GM19023 (cell line): Measurements from ENCODE around the gene SCP2D1.

Experiments used
- ATAC-seq: cut with Tn5 transposase; IDR thresholded peaks from one replicate; pipeline ENCODE4 v1.9.1; 2021; ENCODE audit warnings: mild to moderate bottlenecking, moderate library complexity; ENCODE audit not compliant: unreplicated experiment

The SCP2D1 gene

DNA sequence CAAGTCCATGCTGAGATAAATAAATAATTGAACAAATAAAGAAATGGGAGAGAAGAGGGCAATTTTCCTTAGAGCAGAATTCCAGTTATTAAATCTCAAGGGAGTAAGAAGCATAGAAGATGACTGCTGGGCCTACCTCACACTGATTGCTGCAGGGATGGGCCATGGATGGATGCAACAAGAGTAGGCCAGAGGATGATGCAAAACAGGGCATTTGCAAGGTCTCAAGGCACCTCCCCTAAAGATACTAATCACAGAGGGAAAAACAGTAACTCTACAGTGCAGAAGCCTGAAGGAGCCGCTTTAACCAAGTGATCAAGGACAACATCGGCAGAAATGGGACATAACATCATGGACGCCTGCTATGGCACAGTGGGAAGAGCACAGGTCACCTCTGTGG, 1.7 kb upstream of the SCP2D1 start:
- no peak for ATAC-seq

DNA sequence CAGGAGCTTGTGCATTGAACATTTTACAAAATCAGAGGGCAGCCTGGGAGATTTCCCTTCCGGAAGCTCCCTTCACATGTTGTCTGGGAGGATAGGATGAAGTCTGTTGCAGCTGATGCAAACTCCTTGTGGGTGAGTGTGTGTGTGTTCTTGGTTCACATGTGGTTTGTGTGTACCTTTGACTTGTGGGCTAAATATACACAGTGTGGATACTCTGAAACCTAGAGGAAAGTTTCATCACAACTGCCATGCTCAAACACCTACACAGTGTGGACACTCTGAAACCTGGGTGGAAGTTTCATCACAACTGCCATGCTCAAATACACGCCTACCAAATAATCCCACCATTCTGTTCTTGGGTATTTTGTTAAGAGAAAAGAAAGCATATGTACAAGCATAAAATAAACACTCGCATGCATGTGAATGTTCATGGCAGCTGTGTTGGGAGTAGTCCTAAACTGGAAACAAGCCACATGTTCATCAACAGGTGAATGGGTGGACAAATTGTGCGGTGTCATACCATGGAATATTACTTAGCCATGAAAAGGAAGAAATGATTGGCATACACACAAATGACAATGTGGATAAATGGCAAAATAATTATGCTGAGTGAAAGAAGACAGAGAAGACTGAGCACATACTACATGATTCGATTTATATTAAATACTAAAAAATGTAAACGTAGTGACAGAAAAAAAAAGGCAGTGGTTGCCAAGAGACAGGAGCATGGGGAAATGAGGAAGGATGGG, 1.8 kb downstream of the SCP2D1 start:
- ATAC-seq: no peak

DNA sequence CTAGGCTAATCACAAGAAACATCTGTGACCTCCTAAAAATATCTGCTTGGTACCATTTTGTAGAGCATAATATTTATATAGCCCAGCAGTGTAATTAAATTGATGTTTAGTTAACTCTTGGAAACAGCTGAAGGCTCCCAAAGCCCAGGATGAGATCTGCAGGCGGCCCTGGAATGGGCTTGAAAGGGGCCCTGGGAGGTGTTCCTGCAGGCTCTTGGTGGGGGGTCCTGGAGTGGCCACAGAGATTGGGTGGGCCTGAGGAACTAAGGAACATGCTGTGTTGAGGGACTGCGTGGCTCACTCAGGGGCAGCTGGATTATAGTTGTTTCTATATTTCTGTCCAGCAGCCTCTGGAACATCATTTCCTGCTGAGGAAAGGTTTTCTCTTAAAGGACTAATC, 9.2 kb downstream of the SCP2D1 start:
- ATAC-seq: no peak

DNA sequence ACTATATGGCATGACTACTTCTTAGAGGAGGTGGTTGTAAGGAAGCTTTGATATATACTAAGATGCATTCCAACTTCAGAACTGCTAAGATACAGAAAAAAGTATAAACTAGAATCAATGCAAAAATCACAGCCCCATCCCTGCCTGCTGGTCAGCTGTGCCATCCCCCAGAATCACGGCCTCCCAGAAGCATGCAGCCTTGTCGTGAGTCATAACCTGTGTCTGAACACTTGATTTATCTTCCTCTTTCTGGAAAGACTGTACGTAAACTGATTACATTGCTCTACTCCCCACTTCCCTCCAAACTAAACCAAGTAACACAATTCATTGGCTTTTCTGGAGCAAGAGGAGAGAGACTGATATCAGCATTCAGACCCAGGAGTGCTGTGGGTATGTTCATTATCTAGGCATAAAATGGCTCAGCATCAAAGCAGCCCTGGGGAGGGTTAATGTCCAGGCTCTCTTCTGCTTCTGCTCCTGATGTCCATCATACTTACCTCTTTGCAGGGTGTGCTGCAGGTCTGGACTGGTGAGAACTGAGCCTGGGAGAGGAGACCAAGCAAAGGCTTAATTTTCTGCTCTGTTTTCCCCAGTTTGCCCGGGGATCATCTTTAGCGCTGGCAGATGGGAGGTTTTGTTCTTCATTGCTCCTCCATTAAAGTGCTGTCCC, 18.4 kb downstream of the SCP2D1 start:
- ATAC-seq: no peak

DNA sequence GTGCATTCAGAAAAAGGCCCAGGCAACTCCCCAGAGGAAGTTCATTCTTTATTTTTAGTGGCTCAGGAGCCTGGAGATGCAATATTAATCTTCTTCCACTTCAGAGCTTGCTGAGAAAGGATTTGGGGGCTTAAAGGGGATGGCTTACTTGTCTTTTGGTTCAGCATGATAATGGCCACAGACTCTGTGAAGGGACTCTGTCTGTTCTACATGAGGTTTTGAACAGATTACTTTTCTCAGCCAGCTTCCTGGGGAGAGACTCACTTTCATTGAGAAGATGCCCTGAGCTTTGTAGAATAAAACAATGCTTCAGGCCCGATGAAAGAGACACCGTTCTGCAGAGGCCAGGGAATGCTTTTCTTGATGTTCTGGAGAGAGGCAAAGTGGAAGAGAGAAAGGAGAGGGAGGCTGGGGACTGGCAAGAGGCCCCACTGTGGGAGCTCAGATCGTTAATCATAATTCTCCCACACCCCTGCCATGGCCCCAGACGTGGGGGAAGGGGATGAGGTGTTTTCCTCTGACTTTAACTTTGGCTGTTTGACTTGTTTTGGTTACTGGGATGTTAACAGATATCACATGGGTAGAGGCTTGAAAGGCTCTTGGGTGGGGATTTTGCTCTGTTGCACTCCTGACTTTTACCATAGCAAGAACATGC, 19.1 kb downstream of the SCP2D1 start:
- no peak for ATAC-seq

DNA sequence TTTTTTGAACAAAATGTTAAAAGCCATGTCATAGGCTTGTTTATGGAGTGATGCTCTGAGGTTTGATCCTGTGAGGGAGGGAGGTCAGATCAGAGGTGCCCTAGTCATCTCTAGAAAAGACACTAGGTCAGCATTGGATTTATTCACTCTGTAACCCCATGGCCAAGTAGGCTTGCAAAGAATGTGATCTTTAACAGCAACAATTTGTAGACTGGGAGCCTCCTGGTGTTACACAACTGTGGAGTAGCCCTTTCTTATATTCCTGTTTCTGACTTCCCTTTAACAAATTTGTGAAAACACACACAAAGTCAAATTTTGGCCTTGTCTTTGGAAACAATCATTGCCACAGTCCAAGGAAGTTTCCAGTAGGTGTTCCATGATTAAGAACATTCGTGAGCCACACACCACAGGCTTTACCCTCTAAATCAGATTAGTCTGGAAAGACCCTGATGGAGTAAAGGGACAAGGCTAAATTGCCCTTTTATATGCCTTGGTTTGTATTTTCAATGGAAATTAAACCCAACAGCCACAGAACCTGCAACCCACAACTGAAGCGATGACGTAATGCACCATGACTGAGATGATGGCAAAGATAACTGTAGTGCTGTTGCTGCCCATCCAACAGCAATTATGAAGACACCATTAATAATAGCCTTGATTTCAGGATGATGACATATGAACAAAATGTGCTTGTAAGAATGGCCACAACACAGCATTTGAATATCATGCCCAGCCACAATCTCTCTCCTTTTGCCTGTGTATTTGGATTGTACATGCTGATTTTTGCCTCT, 22.1 kb downstream of the SCP2D1 start:
- ATAC-seq: no peak

DNA sequence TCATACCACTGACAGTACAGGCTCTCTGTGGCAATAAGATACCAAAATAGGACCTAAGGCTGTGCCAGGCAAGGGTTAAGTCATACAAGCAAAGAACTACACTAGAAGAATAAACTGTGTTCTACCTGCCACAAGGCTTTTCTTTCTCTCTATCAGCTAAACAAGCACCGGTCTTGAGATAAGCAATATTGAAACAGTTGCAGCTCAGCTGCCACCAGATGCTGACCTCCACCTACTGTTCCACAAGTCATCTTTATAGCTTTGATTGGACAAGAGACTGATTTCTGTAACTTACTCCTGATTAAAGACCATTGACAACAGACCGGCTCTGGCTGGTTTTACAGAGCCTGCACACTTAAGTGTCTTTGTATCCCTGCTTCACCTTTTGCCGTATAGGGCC, 24.1 kb downstream of the SCP2D1 start:
- no peak for ATAC-seq

DNA sequence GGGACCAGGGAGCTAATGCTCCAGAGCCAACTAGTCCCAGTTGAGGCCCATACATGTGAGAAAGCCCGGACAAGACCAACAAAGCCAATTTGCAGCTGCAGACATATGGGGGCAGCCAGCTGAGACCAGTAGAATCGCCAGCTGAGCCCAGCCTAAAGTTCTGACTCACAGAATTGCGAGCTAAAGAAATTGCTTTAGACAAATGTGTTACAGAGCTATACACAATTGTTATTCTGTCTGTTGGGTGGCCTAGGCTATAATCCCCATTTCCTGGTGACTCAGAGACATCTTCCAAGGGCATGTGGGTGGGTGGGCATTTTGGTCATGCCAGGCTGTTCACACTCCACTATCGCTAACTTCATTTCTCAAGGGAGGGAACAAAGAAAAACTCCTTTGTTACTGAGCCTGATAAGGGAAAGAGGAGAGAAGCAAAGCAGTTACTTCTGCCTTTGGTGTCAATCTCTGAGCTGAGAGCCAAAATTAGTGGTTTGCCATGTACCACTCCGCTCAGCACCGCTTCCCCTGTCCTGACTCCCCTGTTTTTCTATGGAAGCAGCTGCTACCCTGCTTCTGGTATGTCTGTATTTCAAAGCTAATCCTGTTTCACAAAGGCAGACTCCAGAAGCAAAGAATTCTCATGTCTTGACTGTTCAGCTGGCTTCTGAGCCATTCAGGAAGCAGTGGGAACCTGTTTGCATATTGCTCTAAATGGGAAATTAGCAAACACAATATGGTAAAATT, 26.1 kb downstream of the SCP2D1 start:
- no peak for ATAC-seq

DNA sequence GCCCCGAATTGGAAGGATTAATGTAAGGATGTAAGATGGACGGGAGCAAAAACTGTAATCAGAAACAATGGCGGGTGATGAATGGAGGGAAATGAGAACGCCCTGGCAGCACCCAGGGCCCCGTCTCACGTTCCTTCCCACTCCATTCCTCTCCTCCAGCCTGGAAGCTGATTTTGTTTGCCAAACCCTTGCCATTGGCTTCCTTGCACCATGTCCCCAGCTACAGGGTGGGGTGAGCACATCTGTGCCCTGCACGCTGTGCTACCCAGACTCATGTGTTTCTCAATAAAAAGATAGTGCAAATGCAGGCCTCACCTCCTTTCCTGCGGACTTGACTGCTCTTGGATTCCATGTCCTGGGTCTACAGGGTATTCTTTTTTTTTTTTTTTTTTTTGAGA, 26.7 kb downstream of the SCP2D1 start:
- no peak for ATAC-seq

DNA sequence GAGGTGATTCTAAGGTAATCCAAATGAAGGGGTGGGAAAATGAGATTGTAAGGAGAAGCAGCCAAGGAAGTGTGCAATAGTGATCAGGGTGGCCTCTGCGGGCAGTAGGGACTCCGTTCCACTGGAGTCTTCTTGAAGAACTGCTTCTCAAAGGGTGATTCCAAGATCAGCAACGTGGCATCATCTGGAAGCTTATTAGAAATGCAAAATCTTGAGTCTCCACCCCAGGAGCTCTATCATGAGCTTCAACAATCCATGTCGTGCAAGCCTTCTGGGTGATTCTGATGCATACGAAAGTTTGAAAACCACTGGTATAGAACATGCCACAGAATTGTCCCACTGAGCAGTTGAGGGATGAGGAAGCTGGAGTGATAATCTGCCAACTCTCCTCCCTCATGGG, 31.4 kb downstream of the SCP2D1 start:
- no peak for ATAC-seq

DNA sequence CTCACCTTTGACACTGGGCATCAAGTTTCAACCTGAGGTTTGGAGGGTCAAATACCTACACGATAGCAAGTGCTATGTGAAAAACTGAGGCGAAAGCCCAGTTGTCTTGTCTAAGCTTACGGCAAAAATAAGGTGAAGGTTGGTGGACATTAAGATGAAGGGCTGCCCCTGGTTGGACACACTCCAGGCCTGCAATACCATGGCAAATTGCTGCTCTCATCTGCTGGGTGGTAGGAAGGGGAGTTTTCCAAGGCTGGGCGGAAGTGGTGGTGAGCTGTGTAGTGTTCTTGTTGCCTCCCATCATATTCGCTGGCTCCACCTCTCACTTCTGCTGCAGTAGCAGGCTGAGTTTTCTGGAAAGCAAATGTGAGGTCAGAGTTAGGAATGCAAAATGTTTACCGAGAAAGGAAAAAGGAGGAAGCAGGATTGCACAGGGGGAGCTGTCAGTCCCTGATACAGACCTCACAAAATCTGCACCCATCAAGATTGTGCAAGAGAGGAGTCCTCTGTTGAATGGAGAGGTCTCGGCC, 33.7 kb downstream of the SCP2D1 start:
- ATAC-seq: no peak

DNA sequence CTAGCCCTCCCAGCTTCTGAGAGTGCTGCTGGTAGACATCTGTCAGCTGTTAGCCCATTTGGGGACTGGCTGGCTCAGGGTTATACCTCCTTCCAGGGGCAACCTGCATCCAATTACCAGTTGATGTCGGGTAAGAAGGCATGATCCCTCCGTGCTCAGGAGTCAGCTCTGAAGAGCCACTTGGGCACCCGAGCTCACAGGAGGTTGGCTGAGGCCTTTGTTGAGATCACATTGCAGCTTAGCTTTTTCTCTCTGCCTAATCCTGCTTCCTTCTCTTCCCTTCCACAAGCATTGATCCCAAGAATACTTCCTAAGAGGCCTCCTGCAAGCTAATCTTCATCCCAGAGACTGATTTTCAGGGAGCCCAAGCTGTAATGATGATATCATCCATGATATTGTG, 35.5 kb downstream of the SCP2D1 start:
- no peak for ATAC-seq

DNA sequence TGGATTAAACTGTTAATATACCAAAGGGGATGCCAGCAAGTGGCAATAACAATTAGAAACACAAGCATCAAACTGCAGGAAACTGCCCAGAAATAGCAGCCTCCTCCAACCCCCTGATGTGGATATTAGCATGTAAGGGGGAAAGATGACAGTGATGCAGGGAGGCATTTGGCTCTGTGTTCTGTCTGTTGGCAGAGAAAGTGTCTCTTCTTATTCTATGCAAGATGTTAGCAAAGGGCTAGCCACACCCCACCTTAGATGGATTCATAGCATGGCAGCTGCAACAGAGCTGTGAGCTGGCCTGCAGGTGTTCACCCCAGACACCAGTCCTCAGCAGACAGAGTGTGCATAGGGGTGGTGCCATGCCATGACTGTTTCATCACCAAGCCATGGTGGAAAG, 38.0 kb downstream of the SCP2D1 start:
- no peak for ATAC-seq

DNA sequence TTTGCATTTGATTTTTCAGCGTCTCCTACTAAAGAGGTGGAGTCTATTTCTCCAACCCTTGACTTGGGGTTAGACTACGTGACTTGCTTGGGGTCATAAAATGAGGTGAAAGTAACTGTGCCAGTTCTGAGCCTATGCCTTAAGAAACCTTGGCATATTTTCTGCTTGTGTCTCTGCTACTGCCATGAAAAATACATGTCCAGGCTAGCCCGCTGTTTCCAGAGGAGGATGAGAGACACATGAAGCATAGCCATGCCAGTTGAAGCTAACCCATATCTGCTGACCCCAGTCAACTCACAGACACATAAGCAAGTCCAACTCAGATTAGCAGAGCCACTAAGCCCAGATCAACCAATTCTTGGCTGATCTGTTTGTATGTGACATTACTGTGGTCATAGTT, 38.7 kb downstream of the SCP2D1 start:
- ATAC-seq: no peak

DNA sequence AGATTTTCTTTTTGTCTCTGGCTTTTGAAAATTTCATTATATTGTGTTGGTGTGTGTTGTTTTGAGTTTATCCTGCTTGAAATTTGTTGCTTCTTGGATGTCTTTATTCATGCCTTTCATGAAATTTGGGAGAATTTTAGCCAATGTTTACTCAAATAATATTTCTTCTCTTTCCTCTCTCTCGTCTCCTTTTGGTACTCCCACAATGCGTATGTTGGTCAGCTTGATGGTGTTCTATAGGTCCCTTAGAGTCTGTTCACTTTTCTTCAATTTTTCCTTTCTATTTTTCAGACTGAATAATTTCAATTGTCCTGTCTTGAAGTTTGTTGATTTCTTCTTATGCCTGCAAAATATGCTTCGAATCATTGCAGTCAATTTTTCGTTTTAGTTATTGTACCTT, 39.6 kb downstream of the SCP2D1 start:
- no peak for ATAC-seq

DNA sequence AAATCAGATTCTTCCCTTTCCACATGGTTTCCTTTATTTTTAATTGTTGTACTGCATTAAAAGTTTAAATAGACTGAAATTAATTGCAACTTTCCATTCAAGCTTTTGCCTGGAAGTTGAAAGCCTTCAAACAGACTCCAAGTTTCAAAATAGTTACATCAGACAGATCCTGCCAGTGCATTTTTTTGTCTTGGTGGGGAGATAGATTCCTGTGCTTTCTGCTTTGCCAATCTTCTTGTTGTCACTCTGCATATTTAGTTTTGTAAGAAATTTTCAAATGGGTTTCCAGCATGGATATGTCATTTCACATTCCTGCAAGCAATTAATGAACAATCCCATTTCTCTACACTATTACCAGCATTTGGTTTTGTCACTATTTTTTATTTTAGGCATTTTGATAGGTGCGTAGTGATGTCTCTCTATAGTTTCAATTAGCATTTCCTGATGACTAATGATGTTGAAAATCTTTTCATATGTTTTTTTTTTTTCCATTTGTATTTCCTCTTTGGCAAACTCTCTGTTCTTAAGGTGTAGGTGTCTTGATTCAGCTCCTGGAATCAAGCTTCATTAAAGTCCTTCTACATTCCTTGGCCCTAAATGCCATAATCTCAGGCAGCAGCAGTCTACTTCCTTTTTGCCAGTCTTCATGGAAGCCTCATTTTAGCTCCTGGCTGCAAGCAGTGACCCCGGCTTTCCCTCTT, 40.5 kb downstream of the SCP2D1 start:
- ATAC-seq: no peak

DNA sequence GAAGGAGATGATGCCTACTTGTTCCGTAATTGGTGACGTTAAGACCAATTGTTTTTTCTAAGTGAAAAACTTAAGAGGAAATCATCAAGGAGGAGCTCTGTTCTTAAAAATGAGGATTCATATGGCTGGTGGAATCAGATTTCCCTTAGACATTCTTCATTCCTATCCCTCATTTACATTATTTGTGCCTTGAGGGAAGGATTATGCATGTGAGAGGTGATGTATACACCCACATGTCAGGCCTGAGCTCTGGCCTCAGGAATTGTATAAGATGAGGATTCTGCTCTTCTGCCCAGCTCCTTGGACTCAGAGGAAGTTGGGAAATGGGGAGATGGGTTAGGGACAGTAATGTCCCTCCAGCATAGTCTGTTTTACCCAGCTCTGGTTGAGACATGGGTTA, 42.3 kb downstream of the SCP2D1 start:
- ATAC-seq: no peak

DNA sequence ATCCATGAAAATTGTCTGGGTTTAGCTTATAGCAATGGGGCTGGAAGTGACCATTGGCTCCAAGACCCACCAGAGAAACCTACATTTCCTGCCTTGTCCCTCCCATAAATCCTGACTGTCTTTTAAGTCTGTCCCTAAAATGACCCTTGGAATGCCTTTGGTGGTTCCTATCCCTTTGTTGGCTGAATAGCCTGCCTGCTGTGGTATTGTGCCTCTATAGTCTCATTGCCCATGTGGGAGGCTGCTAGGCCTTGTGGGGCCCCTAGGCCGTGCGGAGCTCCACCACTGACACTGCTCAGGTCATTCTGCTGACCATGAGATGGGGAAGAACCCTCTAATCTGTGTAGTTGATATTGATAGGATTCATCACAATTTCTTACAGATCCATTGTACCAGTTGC, 43.3 kb downstream of the SCP2D1 start:
- ATAC-seq: no peak

DNA sequence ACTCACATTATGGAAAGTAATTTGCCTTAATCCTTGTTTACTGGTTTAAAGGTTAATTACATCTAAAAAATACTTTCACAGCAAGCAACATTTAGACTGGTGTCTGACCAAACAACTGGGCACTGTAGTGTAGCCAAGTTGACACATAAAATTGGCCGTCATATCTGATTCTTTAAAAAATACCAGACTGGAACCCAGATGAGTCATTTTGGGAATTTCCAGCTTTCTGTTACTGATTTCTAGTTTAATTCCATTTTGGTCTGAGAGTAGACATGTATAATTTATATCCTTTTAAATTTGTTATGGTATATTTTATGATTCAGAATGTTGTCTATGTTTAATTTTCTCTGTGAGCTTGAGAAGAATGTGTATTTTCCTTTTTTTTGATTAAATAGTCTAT, 44.1 kb downstream of the SCP2D1 start:
- no peak for ATAC-seq

DNA sequence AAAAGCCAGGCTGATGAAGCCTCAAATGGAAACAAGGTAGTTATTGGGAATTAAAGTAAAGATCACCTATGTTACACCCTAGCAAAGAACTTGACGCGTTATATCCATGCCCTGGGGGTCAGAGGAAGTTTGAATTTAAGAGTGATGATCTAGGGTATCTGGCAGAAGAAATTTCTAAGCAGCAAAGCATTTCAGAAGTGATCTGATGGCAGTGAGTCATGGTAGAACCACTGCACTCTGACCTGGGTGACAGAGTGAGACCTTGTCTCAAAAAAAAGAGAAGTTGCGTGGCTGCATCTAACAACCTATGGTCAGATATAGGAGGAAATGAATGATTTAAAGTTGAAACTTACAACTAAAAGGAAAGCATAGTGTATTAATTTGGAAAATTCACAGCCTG, 45.2 kb downstream of the SCP2D1 start:
- ATAC-seq: no peak
